Activated CD4-positive, alpha-beta T cell treated with anti-CD3 and anti-CD28 coated beads, Interleukin-2, amount 10 ng/mL, durations not matched to agents 24 days and 14 days (primary cell): ENCODE data around the gene ZKSCAN1. TPM values are rescaled to one million over a fixed set of nuclear protein-coding genes. Genes with fewer than 3 reads are reported as not detected.
"Not testable (repeated sequence)": the region's sequence is repeated elsewhere in the genome, so short reads cannot be mapped to it uniquely, and the experiment has no call there.

ENCODE experiments used
- DNase-seq: peaks from one replicate; pipeline ENCODE4 v3.0.0; 2022
- H3K27ac Mint-ChIP-seq: one replicate; pipeline ENCODE4 v1.8.0; 2022; ENCODE audit warnings: mild to moderate bottlenecking, mixed read lengths
- H3K27me3 Mint-ChIP-seq: one replicate; pipeline ENCODE4 v1.8.0; 2022; ENCODE audit warnings: mixed read lengths
- H3K36me3 Mint-ChIP-seq: one replicate; pipeline ENCODE4 v1.8.0; 2022; ENCODE audit warnings: low read depth, mild to moderate bottlenecking, mixed read lengths
- H3K4me1 Mint-ChIP-seq: one replicate; pipeline ENCODE4 v1.8.0; 2021; ENCODE audit warnings: mixed read lengths
- H3K4me3 Mint-ChIP-seq: one replicate; pipeline ENCODE4 v1.8.0; 2022; ENCODE audit warnings: mild to moderate bottlenecking, moderate library complexity, mixed read lengths
- H3K9me3 Mint-ChIP-seq: one replicate; pipeline ENCODE4 v1.8.0; 2021; ENCODE audit warnings: mixed read lengths
- intact Hi-C: fragments of 100-400 bp; cut with micrococcal nuclease; formaldehyde crosslinking; loops from one replicate; pipeline ENCODE4 v1.15.1; 2023
- total RNA-seq: library from RNA; stranded (reverse); gene quantifications from 2 replicates; pipeline ENCODE4 v1.2.3, GENCODE V29; 2022

ZKSCAN1 gene
- total RNA-seq, 1 donor from 2014 or later: 54.8 TPM

DNA sequence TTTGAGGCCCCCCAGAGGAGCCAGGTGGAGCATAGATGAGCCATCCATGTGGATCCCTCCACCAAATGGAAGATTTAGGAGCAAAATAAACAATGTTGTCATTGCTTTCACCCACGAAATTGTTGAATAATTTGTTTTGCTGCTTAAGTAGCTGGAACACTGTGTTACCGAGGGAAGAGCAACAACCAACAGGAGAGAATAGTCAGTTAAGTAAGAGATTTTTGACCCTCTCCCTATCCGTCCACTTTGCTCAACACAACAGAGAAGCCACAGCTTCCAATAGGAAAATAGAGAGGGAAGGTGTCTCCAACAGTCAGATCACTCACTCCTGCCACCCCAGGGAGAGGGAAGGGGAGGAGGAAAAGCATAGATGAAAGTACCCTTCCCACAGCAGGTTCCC is 3.9 kb upstream of the ZKSCAN1 start:
- no peak for DNase-seq
- intact Hi-C loops: loop anchor here (10.0 kb wide), 1 partner anchor 457 kb away; the partner anchor contains the start of genes FAM200A and ZNF655
- H3K27me3 Mint-ChIP-seq: no peaks in the 10 kb centered on the region
- H3K4me3 Mint-ChIP-seq: no peak overlapping the region
- no peaks in the 10 kb centered on the region for H3K9me3 Mint-ChIP-seq
- peaks cover 5% of the 10 kb centered on the region for H3K36me3 Mint-ChIP-seq
- H3K27ac Mint-ChIP-seq: no peak overlapping the region
- H3K4me1 Mint-ChIP-seq: peaks cover 19% of the 10 kb centered on the region

GRCh38 chr7:100012385-100013327 is 2.7 kb upstream of the ZKSCAN1 start:
- not testable (repeated sequence) for DNase-seq, H3K9me3 Mint-ChIP-seq, H3K4me3 Mint-ChIP-seq, H3K27me3 Mint-ChIP-seq
- H3K27ac Mint-ChIP-seq: peak overlapping the region; percentile 15
- peaks cover 11% of the 10 kb centered on the region for H3K36me3 Mint-ChIP-seq
- H3K4me1 Mint-ChIP-seq: peaks cover 20% of the 10 kb centered on the region
- intact Hi-C loops: loop anchor here (10.0 kb wide), 1 partner anchor 458 kb away; the partner anchor contains the start of genes FAM200A and ZNF655

GRCh38 chr7:100013328-100013676 is 2.1 kb upstream of the ZKSCAN1 start:
- Mint-ChIP-seq H3K4me1 (peaks cover 23% of the 10 kb centered on the region), H3K4me3 (no peak overlapping the region), H3K27me3 (no peaks in the 10 kb centered on the region), H3K27ac (peak overlapping the region; percentile 15), H3K36me3 (peaks cover 15% of the 10 kb centered on the region), H3K9me3 (no peaks in the 10 kb centered on the region)
- peak; percentile 56 for DNase-seq
- intact Hi-C loops: loop anchor here (10.0 kb wide), 1 partner anchor 459 kb away; the partner anchor contains the start of genes FAM200A and ZNF655

DNA sequence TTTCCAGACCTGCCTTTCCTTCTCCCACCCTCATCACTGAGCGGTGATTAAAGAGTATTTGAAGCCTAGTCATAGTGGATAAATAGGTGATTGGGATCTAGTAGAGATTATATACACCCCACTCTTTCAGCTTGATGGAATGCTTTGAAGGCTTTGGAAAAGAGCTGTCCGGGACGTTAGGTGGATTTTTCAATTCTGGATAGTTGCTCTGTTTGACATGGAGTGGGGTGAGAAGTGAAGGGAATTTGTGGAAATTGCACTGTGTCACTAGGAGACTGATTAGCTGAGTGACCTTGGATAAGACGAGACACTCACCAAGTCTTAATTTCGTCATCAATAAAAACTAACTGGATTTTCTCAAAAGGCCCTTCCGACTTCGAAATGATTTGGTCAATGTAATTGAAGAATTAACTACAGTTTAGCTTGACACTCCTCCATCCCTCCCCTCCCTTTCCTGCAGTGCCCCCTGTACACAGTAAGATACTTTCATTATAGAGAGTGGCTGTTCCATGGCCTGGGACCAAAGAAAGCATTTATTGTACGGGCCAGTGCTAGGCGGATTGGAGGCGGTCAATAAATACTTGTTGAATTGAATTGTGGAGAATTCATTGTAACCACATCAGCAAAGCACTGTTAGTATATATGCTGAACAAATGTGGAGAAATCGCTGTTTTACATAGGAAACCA is 962 bp downstream of the ZKSCAN1 start:
- H3K36me3 Mint-ChIP-seq: peaks cover 22% of the 10 kb centered on the region
- H3K4me1 Mint-ChIP-seq: peaks cover 31% of the 10 kb centered on the region

DNA sequence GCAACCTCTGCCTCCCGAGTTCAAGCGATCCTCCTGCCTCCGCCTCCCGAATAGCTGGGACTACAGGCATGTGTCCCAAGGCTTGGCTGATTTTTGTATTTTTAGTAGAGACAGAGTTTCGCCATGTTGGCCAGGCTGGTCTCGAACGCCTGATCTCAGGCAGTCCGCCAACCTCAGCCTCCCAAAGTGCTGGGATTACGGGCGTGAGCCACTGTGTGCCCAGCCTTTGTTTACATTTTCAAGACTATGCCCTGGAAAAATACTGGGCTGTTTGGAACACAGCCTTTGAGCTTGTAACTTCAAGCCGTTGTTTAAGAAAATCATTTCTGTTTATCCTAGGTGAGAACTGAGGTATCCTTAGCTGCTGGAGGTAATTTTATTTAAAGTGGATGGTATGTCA is 1.9 kb downstream of the ZKSCAN1 start:
- DNase-seq: no peak
- H3K27me3 Mint-ChIP-seq: no peaks in the 10 kb centered on the region
- peak overlapping the region; percentile 43 for H3K4me3 Mint-ChIP-seq
- intact Hi-C loops: loop anchor here (5.0 to 10.0 kb wide), 3 partner anchors 35 to 462 kb away; partner anchors contain the start of genes FAM200A, MBLAC1 and ZNF655
- no peaks in the 10 kb centered on the region for H3K9me3 Mint-ChIP-seq
- H3K36me3 Mint-ChIP-seq: peaks cover 24% of the 10 kb centered on the region
- H3K27ac Mint-ChIP-seq: no peak overlapping the region
- H3K4me1 Mint-ChIP-seq: peaks cover 35% of the 10 kb centered on the region

More for the DNA sequence above, 962 bp downstream of the ZKSCAN1 start:
- no peak for DNase-seq
- H3K27me3 Mint-ChIP-seq: no peaks in the 10 kb centered on the region
- H3K4me3 Mint-ChIP-seq: peak overlapping the region; percentile 95
- intact Hi-C loops: loop anchor here (5.0 to 10.0 kb wide), 3 partner anchors 36 to 462 kb away; partner anchors contain the start of genes FAM200A, MBLAC1 and ZNF655
- H3K27ac Mint-ChIP-seq: peak overlapping the region; percentile 94
- no peaks in the 10 kb centered on the region for H3K9me3 Mint-ChIP-seq

GRCh38 chr7:100017875-100018274 is 2.5 kb downstream of the ZKSCAN1 start:
- Mint-ChIP-seq H3K9me3 (no peaks in the 10 kb centered on the region), H3K36me3 (peaks cover 30% of the 10 kb centered on the region), H3K27ac (no peak overlapping the region), H3K4me3 (no peak overlapping the region), H3K27me3 (no peaks in the 10 kb centered on the region), H3K4me1 (peaks cover 36% of the 10 kb centered on the region)
- DNase-seq: no peak
- intact Hi-C loops: loop anchor here (5.0 to 10.0 kb wide), 3 partner anchors 34 to 463 kb away; partner anchors contain the start of genes FAM200A, MBLAC1 and ZNF655

DNA sequence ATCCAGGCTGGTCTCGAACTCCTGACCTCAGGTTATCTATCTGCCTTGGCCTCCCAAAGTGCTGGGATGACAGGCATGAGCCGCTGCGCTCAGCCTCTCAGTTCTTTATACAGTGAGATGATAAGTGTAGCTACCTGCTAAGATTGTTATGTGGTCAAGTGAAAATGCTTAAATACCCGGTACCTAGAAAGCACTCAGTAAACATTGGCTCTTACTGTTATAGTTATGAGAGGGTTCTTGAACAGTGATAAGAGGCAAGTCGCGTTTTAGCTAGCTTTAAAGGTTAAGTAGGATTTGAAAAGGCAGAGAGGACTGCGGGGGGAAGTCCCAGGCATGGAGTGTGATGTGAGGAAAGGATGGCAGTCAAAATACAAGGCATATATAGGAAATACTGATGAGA is 4.5 kb downstream of the ZKSCAN1 start:
- H3K9me3 Mint-ChIP-seq: no peaks in the 10 kb centered on the region
- no peaks in the 10 kb centered on the region for H3K27me3 Mint-ChIP-seq
- peaks cover 38% of the 10 kb centered on the region for H3K4me1 Mint-ChIP-seq
- H3K4me3 Mint-ChIP-seq: peak overlapping the region; percentile 7
- peak overlapping the region; percentile 52 for H3K27ac Mint-ChIP-seq
- no peak for DNase-seq
- intact Hi-C loops: loop anchor here (5.0 to 10.0 kb wide), 3 partner anchors 32 to 465 kb away; partner anchors contain the start of genes FAM200A, MBLAC1 and ZNF655
- peaks cover 46% of the 10 kb centered on the region for H3K36me3 Mint-ChIP-seq

GRCh38 chr7:100021297-100021696 is 5.9 kb downstream of the ZKSCAN1 start:
- Mint-ChIP-seq H3K4me3 (no peak overlapping the region), H3K27ac (peak overlapping the region; percentile 62), H3K4me1 (peaks cover 36% of the 10 kb centered on the region), H3K27me3 (no peaks in the 10 kb centered on the region), H3K9me3 (no peaks in the 10 kb centered on the region), H3K36me3 (peaks cover 55% of the 10 kb centered on the region)
- no peak for DNase-seq
- intact Hi-C loops: no loop called here

DNA sequence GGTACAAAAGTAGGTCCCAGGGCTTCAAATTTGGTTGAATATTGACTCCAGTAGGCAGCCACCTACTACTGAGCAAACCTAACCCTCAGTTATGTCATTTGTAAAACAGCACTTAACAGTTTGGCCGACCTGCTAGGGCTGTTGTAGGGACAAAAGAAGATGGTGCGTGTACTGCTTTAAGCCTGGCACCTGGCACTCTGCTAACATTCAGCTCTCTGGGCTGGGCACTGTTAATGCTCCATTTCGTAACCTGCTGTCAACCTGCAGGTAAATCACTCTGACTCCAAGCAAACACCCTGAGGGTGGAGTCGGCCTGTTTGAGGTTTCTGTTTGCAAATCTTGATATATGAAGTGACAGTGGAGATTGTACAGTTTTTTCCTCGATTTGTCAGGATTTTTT is 7.2 kb downstream of the ZKSCAN1 start:
- Mint-ChIP-seq H3K36me3 (peaks cover 54% of the 10 kb centered on the region), H3K27me3 (no peaks in the 10 kb centered on the region), H3K4me1 (peaks cover 28% of the 10 kb centered on the region), H3K4me3 (no peak overlapping the region), H3K9me3 (no peaks in the 10 kb centered on the region), H3K27ac (no peak overlapping the region)
- intact Hi-C loops: no loop called here
- no peak for DNase-seq

DNA sequence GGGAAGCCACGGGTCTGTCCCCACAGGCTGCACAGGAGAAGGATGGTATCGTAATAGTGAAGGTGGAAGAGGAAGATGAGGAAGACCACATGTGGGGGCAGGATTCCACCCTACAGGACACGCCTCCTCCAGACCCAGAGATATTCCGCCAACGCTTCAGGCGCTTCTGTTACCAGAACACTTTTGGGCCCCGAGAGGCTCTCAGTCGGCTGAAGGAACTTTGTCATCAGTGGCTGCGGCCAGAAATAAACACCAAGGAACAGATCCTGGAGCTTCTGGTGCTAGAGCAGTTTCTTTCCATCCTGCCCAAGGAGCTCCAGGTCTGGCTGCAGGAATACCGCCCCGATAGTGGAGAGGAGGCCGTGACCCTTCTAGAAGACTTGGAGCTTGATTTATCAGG is 8.1 kb downstream of the ZKSCAN1 start:
- Mint-ChIP-seq H3K9me3 (no peaks in the 10 kb centered on the region), H3K4me1 (peaks cover 25% of the 10 kb centered on the region), H3K36me3 (peaks cover 54% of the 10 kb centered on the region), H3K27me3 (no peaks in the 10 kb centered on the region), H3K27ac (no peak overlapping the region), H3K4me3 (no peak overlapping the region)
- intact Hi-C loops: no loop called here
- no peak for DNase-seq

GRCh38 chr7:100024020-100024619 is 8.7 kb downstream of the ZKSCAN1 start:
- Mint-ChIP-seq H3K27me3 (no peaks in the 10 kb centered on the region), H3K4me3 (no peak overlapping the region), H3K36me3 (peaks cover 55% of the 10 kb centered on the region), H3K9me3 (no peaks in the 10 kb centered on the region), H3K27ac (no peak overlapping the region), H3K4me1 (peaks cover 25% of the 10 kb centered on the region)
- no peak for DNase-seq
- intact Hi-C loops: no loop called here

GRCh38 chr7:100027197-100027596 is 11.8 kb downstream of the ZKSCAN1 start:
- Mint-ChIP-seq H3K9me3 (no peaks in the 10 kb centered on the region), H3K27ac (no peak overlapping the region), H3K27me3 (no peaks in the 10 kb centered on the region), H3K4me3 (no peak overlapping the region), H3K4me1 (peaks cover 14% of the 10 kb centered on the region), H3K36me3 (peaks cover 70% of the 10 kb centered on the region)
- intact Hi-C loops: no loop called here
- no peak for DNase-seq

GRCh38 chr7:100029596-100029995 is 14.2 kb downstream of the ZKSCAN1 start:
- H3K4me1 Mint-ChIP-seq: peaks cover 5% of the 10 kb centered on the region
- intact Hi-C loops: no loop called here
- H3K9me3 Mint-ChIP-seq: no peaks in the 10 kb centered on the region
- no peak overlapping the region for H3K4me3 Mint-ChIP-seq
- DNase-seq: no peak
- no peaks in the 10 kb centered on the region for H3K27me3 Mint-ChIP-seq
- no peak overlapping the region for H3K27ac Mint-ChIP-seq
- H3K36me3 Mint-ChIP-seq: peaks cover 69% of the 10 kb centered on the region
